HepG2 (cell line): ENCODE data around the gene CD4. TPM values are rescaled to one million over a fixed set of nuclear protein-coding genes. Genes with fewer than 3 reads are reported as not detected.
A peak's percentile ranks its signal among the peaks of the same experiment; 100 is the strongest.

Experiments
- BCL6 ChIP-seq: IDR thresholded peaks from 2 replicates; pipeline ENCODE4 v1.6.1; 2016; ENCODE audit warnings: missing genetic modification reagents, missing compliant biosample characterization
- BORCS8-MEF2B ChIP-seq: sonication (generic); formaldehyde crosslinking; IDR thresholded peaks from 2 replicates; pipeline ENCODE4 v1.8.0; 2022; ENCODE audit warnings: mild to moderate bottlenecking, missing genetic modification reagents
- DZIP1 ChIP-seq: sonication (generic); formaldehyde crosslinking; IDR thresholded peaks from 2 replicates; pipeline ENCODE4 v1.5.0; 2020; ENCODE audit warnings: mild to moderate bottlenecking, missing genetic modification reagents
- FUBP1 ChIP-seq: sonication (generic); formaldehyde crosslinking; IDR thresholded peaks from 2 replicates; pipeline ENCODE4 v1.5.1; 2020; ENCODE audit warnings: missing genetic modification reagents, mild to moderate bottlenecking, borderline replicate concordance
- HDAC6 ChIP-seq: fragments of 200-600 bp; sonication (generic); IDR thresholded peaks from 2 replicates; pipeline ENCODE4 v1.7.0; 2017; ENCODE audit warnings: mild to moderate bottlenecking, antibody characterized with exemption, low read length, low read depth
- MAFG ChIP-seq: sonication (generic); formaldehyde crosslinking; IDR thresholded peaks from 2 replicates; pipeline ENCODE4 v1.5.1; 2020; ENCODE audit warnings: mild to moderate bottlenecking, missing genetic modification reagents
- MBNL3 ChIP-seq: fragments of 250-450 bp; sonication (Bioruptor Pico); conservative IDR thresholded peaks from 2 replicates; pipeline ENCODE4 v1.8.0; 2022; ENCODE audit warnings: mild to moderate bottlenecking, inconsistent platforms
- POLR2AphosphoS5 ChIP-seq: IDR thresholded peaks from 2 replicates; pipeline ENCODE4 v1.6.1; 2012; ENCODE audit warnings: low read depth, low read length
- SALL1 ChIP-seq: sonication (generic); formaldehyde crosslinking; IDR thresholded peaks from 2 replicates; pipeline ENCODE4 v1.8.0; 2022; ENCODE audit warnings: mild to moderate bottlenecking, missing genetic modification reagents
- SCMH1 ChIP-seq: sonication (generic); formaldehyde crosslinking; IDR thresholded peaks from 2 replicates; pipeline ENCODE4 v1.9.0; 2021; ENCODE audit warnings: missing genetic modification reagents, mild to moderate bottlenecking, borderline replicate concordance
- TERF1 ChIP-seq: sonication (generic); formaldehyde crosslinking; IDR thresholded peaks from 2 replicates; pipeline ENCODE4 v1.8.0; 2022; ENCODE audit warnings: mild to moderate bottlenecking, missing genetic modification reagents, moderate library complexity
- UBTF ChIP-seq: sonication (generic); formaldehyde crosslinking; IDR thresholded peaks from 2 replicates; pipeline ENCODE4 v1.4.0; 2020; ENCODE audit warnings: mild to moderate bottlenecking, missing genetic modification reagents
- ZEB1 ChIP-seq: IDR thresholded peaks from 2 replicates; pipeline ENCODE4 v1.6.1; 2012; ENCODE audit warnings: mild to moderate bottlenecking, low read depth, inconsistent platforms; ENCODE audit not compliant: insufficient replicate concordance
- ZFAT ChIP-seq: sonication (generic); formaldehyde crosslinking; conservative IDR thresholded peaks from 2 replicates; pipeline ENCODE4 v1.8.1; 2023; ENCODE audit warnings: missing genetic modification reagents, inconsistent platforms
- ZMAT3 ChIP-seq: sonication (generic); formaldehyde crosslinking; conservative IDR thresholded peaks from 2 replicates; pipeline ENCODE4 v1.7.0; 2021; ENCODE audit warnings: missing genetic modification reagents
- ZNF710 ChIP-seq: sonication (generic); formaldehyde crosslinking; IDR thresholded peaks from 2 replicates; pipeline ENCODE4 v1.5.0; 2020; ENCODE audit warnings: mild to moderate bottlenecking, missing genetic modification reagents, borderline replicate concordance
- ZNF850 ChIP-seq: sonication (generic); formaldehyde crosslinking; conservative IDR thresholded peaks from 2 replicates; pipeline ENCODE4 v1.9.0; 2021; ENCODE audit warnings: mild to moderate bottlenecking, missing genetic modification reagents
- ZSCAN25 ChIP-seq: sonication (generic); formaldehyde crosslinking; IDR thresholded peaks from 2 replicates; pipeline ENCODE4 v1.8.0; 2022; ENCODE audit warnings: mild to moderate bottlenecking, missing genetic modification reagents
- polyA plus RNA-seq, 8 experiments: library from polyadenylated mRNA; depleted of rRNA in 3 of 8; stranded (reverse) in 7 of 8; unstranded in 1 of 8; fragments of >200 nt; fragmentation: Illumina TruSeq in 4 of 8; extraction: Trizol in 4 of 8; gene quantifications; 2 replicates each; pipeline versions ENCODE4 v1.2.1 to v1.2.3, GENCODE V29; 2011 to 2016; ENCODE audit warnings: low read depth in 4 of 8, missing spikeins in 1 of 8, mixed read lengths in 1 of 8; ENCODE audit not compliant: insufficient read depth in 1 of 8
- total RNA-seq, 5 experiments: library from RNA; depleted of rRNA; stranded (reverse); fragments of >200 nt; fragmentation: Illumina TruSeq; extraction: Trizol; gene quantifications; 2 replicates each; pipeline ENCODE4 v1.2.3, GENCODE V29; 2016; ENCODE audit warnings: low read depth in 1 of 5

CD4 gene
- total and polyA plus RNA-seq, 2 of the 13 experiments (the other 11 are each of a cell fraction or from before 2014, with no cell fraction given): 0.07 to 0.95 TPM

- TF ChIP-seq FUBP1 (CRISPR knock-in tag) (no peak), ZEB1 (no peak), ZNF710 (CRISPR knock-in tag) (peak; percentile 19; the same call in 1 of the 2 replicates), TERF1 (CRISPR knock-in tag) (no peak; the same call in 1 of the 2 replicates), ZNF850 (CRISPR knock-in tag) (no peak), MBNL3 (CRISPR knock-in tag) (no peak), SCMH1 (CRISPR knock-in tag) (no peak), ZFAT (no peak), MAFG (no peak), BCL6 (CRISPR knock-in tag) (no peak; the same call in 1 of the 2 replicates), ZSCAN25 (CRISPR knock-in tag) (peak; percentile 78), DZIP1 (CRISPR knock-in tag) (0 out of 2 replicates have a peak, but pooled peaks have one; percentile 18), BORCS8-MEF2B (CRISPR knock-in tag) (peak; percentile 62; the same call in 1 of the 2 replicates), HDAC6 (no peak), ZMAT3 (peak; percentile 71; the same call in 1 of the 2 replicates), SALL1 (CRISPR knock-in tag) (peak; percentile 51), UBTF (CRISPR knock-in tag) (peak; percentile 85), POLR2AphosphoS5 (peak; percentile 84)
These were observed 36.2 kb upstream of the CD4 start, which contains the start of gene MLF2 (continued) for GRCh38 chr12:6752921-6753771.
